ENCODE measurements around the gene TACC2. TPM values are rescaled to one million over a fixed set of nuclear protein-coding genes. Genes with fewer than 3 reads are reported as not detected.

Gene TACC2
- total RNA-seq, 8 experiments from 2014 or later, result 14.0 to 63.3 (median 31.9) TPM

DNA sequence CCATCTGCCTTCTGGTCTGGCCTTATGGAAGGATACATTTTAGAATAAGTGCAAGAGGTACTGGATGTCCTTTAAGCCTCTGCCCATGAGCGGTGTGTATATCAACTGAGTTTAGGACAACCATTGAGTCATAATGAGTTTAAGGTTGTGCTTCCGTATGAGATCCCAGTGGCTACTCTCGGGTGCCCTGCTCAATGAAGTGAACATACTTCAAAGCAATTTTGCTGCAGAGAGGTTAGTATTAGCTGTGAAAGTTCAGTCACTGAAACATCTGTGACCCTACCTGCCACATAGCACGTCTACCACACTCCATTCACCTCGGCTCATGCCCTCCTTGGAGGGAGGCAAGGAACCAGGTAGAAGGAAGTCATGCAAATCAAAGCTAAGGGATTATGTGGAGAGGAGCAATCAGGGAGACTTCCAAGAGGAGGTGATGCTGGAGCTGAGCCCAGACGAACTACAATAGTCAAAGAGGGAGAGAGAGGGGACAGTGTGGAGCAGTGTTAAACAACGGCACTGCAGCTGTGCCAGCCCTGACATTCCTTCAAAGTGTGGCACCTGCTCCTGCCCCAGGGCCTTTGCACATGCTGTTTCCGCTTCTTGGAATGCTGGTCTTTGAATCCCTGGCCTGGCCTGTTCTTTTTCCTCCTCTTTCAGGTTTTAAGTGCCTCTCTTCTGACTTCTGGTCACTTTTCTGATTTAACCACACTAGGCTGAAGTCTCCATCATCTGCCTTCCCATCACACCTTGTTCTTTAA, 307.6 kb downstream of the TACC2 start:
- 62 to 100% (median 82%) methylated on average over 1 to 5 of the region's 8 CpGs; no CpG with 5 or more reads in 4 of the 10 experiments for WGBS, 10 experiments
- in situ Hi-C loops (cut with MboI; ENCODE audit: low pct_unique_long_range_greater_than_20kb in 2 of 9, low sequenced_read_pairs in 9 of 9, unreplicated experiment in 9 of 9), result loop anchor here in 8 of 9 experiments (10.0 to 25.0 kb wide), 3 partner anchors 141 to 268 kb away; partner anchors contain the start of gene DMBT1 (in 8 of the 8)
- ATAC-seq (replicated peaks in 6 of 8), result no peak

DNA sequence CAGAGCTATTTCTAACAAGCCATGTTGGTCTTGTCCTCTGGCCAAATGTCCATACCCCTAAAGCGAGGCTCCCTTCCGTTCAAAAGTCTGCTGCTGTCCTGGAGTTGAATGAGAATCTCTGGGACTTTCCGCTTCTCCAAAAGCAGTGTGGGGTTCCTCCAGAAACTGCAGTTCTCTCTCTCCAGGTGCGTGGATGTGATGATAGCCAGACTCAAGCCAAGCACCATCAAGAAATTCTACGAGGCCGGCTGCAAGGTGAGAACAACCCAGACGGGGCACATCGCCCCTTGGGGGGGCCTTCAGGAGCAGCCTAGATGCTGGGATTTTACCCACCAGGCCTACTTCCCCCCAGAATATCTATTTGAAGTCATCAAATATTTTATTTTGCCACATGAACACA, 308.6 kb downstream of the TACC2 start:
- no peak overlapping the region for H3K27ac ChIP-seq
- no peaks in the 10 kb centered on the region for H3K4me1 ChIP-seq (replicated peaks in 1 of 2)
- in situ Hi-C loops (cut with MboI; ENCODE audit: low pct_unique_long_range_greater_than_20kb in 2 of 9, low sequenced_read_pairs in 9 of 9, unreplicated experiment in 9 of 9), result loop anchor here in 8 of 9 experiments (10.0 to 25.0 kb wide), 3 partner anchors 140 to 267 kb away; partner anchors contain the start of gene DMBT1 (in 8 of the 8)
- H3K4me3 ChIP-seq, result no peak overlapping the region
- WGBS, 10 experiments, result 17 to 86% (median 78%) methylated on average over 1 to 8 of the region's 8 CpGs; no CpG with 5 or more reads in 1 of the 10 experiments
- ATAC-seq (replicated peaks in 6 of 8), result no peak

More for the DNA sequence above, 307.6 kb downstream of the TACC2 start:
- H3K4me3 ChIP-seq, result no peak overlapping the region
- no peaks in the 10 kb centered on the region for H3K4me1 ChIP-seq (replicated peaks in 1 of 2)
- H3K27ac ChIP-seq, result no peak overlapping the region

DNA sequence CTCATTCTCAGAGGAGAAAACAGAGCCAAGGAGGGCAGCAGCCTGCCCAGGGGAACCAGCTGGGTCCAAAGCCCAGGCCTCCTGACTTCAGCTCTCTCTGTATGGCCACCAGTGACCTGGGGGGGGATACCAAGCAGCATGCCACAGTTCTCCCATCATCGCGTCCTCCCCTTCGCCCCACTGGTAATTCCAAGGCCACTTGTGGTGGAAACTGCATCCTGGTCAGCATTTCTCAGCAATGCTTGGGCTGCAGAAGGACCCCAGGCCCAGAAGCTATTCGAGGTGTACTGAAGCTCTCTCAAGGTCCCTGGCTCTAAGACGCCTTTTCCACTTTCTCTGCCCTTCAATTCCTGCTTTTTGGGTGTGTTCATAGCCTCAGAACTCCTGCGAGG, 309.2 kb downstream of the TACC2 start:
- Histone ChIP-seq H3K4me1 (replicated peaks in 1 of 2) (no peaks in the 10 kb centered on the region), H3K4me3 (no peak overlapping the region), H3K27ac (no peak overlapping the region)
- in situ Hi-C loops (cut with MboI; ENCODE audit: low pct_unique_long_range_greater_than_20kb in 2 of 9, low sequenced_read_pairs in 9 of 9, unreplicated experiment in 9 of 9), result loop anchor here in 8 of 9 experiments (10.0 to 25.0 kb wide), 3 partner anchors 139 to 267 kb away; partner anchors contain the start of gene DMBT1 (in 8 of the 8)
- no peak for ATAC-seq (replicated peaks in 6 of 8)
- 17 to 100% (median 58%) methylated on average over 1 to 2 of the region's 6 CpGs; no CpG with 5 or more reads in 5 of the 10 experiments for WGBS, 10 experiments

DNA sequence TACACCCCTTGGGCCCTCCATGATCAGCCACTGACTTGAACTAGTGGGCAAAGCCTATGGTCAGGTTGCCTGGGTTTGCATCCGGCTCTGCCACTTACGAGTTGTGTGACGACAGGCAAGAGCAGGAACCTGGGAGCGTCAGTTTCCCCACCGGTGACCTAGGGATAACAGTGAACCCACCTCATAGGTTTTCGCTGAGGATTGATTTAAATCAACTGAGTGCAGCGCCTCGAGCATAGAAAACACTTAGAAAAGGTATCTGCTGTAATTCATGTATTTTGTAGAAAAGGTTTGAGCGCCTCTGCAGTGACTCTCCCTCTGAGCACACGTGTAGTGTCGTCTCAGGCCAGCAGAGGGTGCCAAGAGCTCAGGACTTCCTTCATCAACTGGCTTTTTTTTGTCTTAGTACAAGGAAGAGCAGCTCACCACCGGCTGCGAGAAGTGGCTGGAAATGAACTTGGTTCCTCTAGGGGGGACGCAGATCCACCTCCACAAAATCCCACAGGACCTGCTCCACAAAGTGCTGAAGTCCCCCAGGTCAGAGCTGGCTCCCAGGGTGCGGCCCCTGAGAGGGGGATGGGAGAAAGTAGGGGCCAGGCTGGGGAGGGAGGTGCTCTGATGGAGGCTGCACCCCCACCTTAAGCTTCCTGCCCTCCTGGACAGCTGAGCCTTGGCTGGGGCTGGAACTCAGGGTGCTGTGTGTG, 309.8 kb downstream of the TACC2 start:
- H3K27ac ChIP-seq, result no peak overlapping the region
- WGBS, 10 experiments, result 0 to 73% (median 26%) methylated on average over 1 to 10 of the region's 15 CpGs; no CpG with 5 or more reads in 4 of the 10 experiments
- in situ Hi-C loops (cut with MboI; ENCODE audit: low pct_unique_long_range_greater_than_20kb in 2 of 9, low sequenced_read_pairs in 9 of 9, unreplicated experiment in 9 of 9), result loop anchor here in 8 of 9 experiments (10.0 to 25.0 kb wide), 3 partner anchors 139 to 266 kb away; partner anchors contain the start of gene DMBT1 (in 8 of the 8)

DNA sequence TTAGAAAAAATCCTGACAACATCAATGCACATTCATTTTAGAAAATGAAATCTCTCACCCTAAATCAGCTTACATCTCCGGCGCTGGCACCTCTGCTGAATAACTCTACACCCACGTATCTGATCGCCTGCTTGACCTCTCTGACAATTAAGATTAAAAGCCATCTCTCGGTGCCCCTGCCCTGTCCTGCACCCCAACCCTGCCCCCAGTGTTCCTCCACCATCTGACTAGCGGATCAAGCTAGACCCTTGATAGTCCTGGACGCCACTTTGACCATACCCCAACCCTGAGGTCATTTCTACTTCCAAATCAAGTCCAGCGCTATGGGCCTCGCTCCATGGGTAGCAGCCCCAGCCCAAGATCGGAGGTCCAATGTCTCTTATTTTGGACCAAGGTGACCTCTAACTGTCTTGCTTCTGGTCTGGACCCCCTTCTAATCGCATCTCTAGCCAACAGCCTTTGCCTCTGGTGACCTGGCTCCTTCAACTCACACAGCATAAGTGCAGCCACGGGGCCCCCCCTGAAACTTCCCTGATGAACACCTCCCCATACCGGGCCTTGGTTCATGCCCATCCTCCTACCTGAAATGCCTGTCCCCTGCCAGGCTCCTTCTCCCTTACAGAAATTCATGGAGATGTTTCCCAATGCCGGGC, 310.6 kb downstream of the TACC2 start:
- no peak overlapping the region for H3K4me3 ChIP-seq
- 57 to 100% (median 87%) methylated on average over 1 to 12 of the region's 14 CpGs; no CpG with 5 or more reads in 1 of the 10 experiments for WGBS, 10 experiments
- in situ Hi-C loops (cut with MboI; ENCODE audit: low pct_unique_long_range_greater_than_20kb in 2 of 9, low sequenced_read_pairs in 9 of 9, unreplicated experiment in 9 of 9), result loop anchor here (10.0 to 25.0 kb wide), 3 partner anchors 138 to 265 kb away; partner anchors contain the start of gene DMBT1 (in 9 of the 9)
- no peak overlapping the region for H3K27ac ChIP-seq
- no peak for ATAC-seq (replicated peaks in 6 of 8)
- H3K4me1 ChIP-seq (replicated peaks in 1 of 2), result no peaks in the 10 kb centered on the region

More for the DNA sequence above, 309.8 kb downstream of the TACC2 start:
- ATAC-seq (replicated peaks in 6 of 8), result peak; percentile 78 to 97 (median 88)
- Histone ChIP-seq H3K4me1 (replicated peaks in 1 of 2) (no peaks in the 10 kb centered on the region), H3K4me3 (no peak overlapping the region)

DNA sequence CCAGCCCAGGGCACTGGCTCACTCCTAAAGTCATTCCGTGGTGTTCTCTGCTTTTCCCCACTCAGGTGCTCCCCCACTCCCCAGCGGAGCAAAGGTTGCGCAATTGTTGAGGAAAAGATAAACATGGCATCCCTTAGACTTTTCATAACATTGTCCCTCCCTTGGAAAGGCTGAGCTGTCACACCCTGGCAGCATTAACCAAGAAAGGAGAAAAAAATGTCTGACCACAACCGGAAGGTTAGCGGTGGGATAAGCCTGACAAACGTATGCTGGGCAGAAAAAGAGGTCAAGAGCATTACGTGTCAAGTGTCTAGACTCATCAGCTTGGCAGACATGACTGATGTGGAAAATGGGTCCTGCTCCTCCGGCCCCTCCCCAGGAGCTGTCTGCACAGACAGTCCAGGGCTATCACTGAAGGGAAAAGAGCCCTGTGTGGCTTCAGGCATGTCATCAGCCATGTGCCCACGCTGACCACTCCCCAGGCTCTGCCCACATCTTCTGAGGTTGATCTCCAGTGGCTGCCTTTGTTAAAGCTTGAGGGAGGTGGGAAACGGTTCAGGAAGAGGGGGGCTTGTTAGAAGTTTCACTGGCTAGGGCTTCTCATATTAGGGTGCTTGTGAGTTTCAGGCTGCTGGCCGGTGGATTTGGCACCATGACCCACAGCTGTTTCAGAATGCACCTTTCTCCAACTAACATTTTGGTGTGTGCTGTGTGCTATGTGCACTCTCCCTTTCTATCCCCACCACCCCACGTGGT, 312.3 kb downstream of the TACC2 start:
- no peak overlapping the region for H3K4me3 ChIP-seq
- 6 to 100% (median 68%) methylated on average over 1 to 7 of the region's 12 CpGs; no CpG with 5 or more reads in 2 of the 10 experiments for WGBS, 10 experiments
- H3K27ac ChIP-seq, result no peak overlapping the region
- no peaks in the 10 kb centered on the region for H3K4me1 ChIP-seq (replicated peaks in 1 of 2)
- in situ Hi-C loops (cut with MboI; ENCODE audit: low pct_unique_long_range_greater_than_20kb in 2 of 9, low sequenced_read_pairs in 9 of 9, unreplicated experiment in 9 of 9), result loop anchor here in 2 of 9 experiments (10.0 to 25.0 kb wide), 2 partner anchors 136 to 264 kb away; partner anchors contain the start of gene DMBT1 (in 1 of the 2)
- peak in 2 of 8 experiments; percentile 47 to 53 for ATAC-seq (replicated peaks in 6 of 8)

DNA sequence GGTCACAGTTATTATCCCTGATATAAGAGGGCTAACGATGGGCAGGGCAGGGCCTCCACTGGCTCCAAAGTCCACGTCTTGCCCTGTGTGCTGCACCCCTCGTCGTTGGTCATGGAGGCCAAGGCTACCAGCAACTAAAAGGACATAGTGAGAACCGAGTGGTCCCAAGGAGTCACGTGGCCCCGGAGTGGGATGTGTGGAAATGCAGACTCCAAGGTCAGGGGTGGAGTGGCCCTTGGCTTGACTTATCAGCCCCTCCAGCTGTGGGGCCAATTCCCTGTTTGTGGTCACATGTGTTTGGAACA, 312.8 kb downstream of the TACC2 start:
- no peak overlapping the region for H3K27ac ChIP-seq
- in situ Hi-C loops (cut with MboI; ENCODE audit: low pct_unique_long_range_greater_than_20kb in 2 of 9, low sequenced_read_pairs in 9 of 9, unreplicated experiment in 9 of 9), result loop anchor here in 2 of 9 experiments (10.0 to 25.0 kb wide), 2 partner anchors 136 to 263 kb away; partner anchors contain the start of gene DMBT1 (in 1 of the 2)

DNA sequence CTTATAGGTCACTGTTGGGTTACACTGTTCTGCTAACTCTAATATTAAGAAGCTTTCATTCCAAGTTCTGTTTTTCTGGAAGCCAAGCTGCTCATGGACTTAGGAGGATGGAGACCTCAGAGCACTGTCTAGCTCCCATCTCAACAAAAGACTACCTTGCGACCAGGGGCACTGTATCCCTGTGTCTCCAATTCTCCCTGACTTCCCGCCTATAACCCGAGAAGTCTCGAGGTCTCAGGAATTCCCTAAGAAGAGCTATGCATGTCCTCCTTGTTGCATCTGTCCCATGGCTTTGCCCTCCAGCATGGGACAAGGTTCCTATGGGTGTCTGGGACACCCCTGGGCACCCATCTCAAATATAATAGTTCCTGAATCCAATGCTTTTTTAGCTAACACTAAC, 313.4 kb downstream of the TACC2 start:
- no peak for ATAC-seq (replicated peaks in 6 of 8)
- in situ Hi-C loops (cut with MboI; ENCODE audit: low pct_unique_long_range_greater_than_20kb in 2 of 9, low sequenced_read_pairs in 9 of 9, unreplicated experiment in 9 of 9), result loop anchor here in 2 of 9 experiments (10.0 to 25.0 kb wide), 2 partner anchors 135 to 262 kb away; partner anchors contain the start of gene DMBT1 (in 1 of the 2)
- 70 to 100% (median 94%) methylated on average over 1 to 4 of the region's 4 CpGs; no CpG with 5 or more reads in 4 of the 10 experiments for WGBS, 10 experiments
- Histone ChIP-seq H3K27ac (no peak overlapping the region), H3K4me1 (replicated peaks in 1 of 2) (no peaks in the 10 kb centered on the region), H3K4me3 (no peak overlapping the region)

More for the DNA sequence above, 312.8 kb downstream of the TACC2 start:
- no peak for ATAC-seq (replicated peaks in 6 of 8)
- Histone ChIP-seq H3K4me3 (no peak overlapping the region), H3K4me1 (replicated peaks in 1 of 2) (no peaks in the 10 kb centered on the region)
- 62 to 100% (median 84%) methylated on average over 3 to 4 of the region's 7 CpGs; no CpG with 5 or more reads in 6 of the 10 experiments for WGBS, 10 experiments

DNA sequence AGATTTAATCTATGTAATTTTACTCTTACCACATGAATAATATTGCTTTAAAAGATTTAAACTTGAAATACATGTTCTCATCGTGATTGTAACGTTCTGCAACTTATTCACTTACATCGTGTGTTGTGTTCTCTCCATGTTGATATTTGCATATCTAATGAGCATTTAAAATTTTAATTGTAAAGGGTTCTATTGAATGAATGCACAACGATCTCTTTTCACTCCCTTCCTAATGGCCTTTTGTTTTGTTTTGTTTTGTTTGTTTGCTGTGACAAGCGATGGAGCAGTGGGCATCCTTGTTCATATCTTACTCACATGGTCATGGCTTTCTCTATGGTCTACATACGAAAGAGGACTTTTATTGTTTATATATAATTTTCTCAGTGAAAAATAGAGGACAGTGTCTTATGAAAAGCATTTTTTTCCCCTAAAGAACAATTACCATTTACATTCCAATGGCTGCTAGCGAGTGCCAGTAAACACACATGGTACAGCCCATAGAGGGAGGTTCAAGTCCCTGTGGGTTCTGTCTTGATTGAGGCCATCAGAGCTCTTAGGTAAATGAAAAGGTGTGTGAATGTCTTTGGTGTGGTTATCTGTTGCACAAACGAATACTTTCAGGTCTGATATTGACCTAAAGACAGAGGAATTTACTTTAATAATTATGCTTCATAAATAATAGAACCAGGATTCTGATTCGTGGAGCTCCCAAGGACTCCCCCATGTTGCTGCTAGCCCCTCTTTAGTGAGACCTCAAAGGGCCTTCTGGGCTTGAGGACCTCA, 314.5 kb downstream of the TACC2 start:
- no peak for ATAC-seq (replicated peaks in 6 of 8)
- no peak overlapping the region for H3K27ac ChIP-seq
- H3K4me1 ChIP-seq (replicated peaks in 1 of 2), result no peaks in the 10 kb centered on the region
- in situ Hi-C loops (cut with MboI; ENCODE audit: low pct_unique_long_range_greater_than_20kb in 2 of 9, low sequenced_read_pairs in 9 of 9, unreplicated experiment in 9 of 9), result loop anchor here in 2 of 9 experiments (10.0 to 25.0 kb wide), 2 partner anchors 134 to 261 kb away; partner anchors contain the start of gene DMBT1 (in 1 of the 2)
- no peak overlapping the region for H3K4me3 ChIP-seq
- 80 to 89% (median 81%) methylated on average over 5 to 9 of the region's 9 CpGs for WGBS, 10 experiments
